SH-SY5Y (cell line): Measurements from ENCODE around the gene THSD7A.

ENCODE experiments used
- GATA2 ChIP-seq: IDR thresholded peaks from 2 replicates; pipeline ENCODE4 v1.6.1; 2011; ENCODE audit warnings: mild to moderate bottlenecking, low read depth, low read length
- GATA3 ChIP-seq: IDR thresholded peaks from 2 replicates; pipeline ENCODE4 v1.6.1; 2011; ENCODE audit warnings: low read depth, mild to moderate bottlenecking, low read length, moderate library complexity

The THSD7A gene, protein sequence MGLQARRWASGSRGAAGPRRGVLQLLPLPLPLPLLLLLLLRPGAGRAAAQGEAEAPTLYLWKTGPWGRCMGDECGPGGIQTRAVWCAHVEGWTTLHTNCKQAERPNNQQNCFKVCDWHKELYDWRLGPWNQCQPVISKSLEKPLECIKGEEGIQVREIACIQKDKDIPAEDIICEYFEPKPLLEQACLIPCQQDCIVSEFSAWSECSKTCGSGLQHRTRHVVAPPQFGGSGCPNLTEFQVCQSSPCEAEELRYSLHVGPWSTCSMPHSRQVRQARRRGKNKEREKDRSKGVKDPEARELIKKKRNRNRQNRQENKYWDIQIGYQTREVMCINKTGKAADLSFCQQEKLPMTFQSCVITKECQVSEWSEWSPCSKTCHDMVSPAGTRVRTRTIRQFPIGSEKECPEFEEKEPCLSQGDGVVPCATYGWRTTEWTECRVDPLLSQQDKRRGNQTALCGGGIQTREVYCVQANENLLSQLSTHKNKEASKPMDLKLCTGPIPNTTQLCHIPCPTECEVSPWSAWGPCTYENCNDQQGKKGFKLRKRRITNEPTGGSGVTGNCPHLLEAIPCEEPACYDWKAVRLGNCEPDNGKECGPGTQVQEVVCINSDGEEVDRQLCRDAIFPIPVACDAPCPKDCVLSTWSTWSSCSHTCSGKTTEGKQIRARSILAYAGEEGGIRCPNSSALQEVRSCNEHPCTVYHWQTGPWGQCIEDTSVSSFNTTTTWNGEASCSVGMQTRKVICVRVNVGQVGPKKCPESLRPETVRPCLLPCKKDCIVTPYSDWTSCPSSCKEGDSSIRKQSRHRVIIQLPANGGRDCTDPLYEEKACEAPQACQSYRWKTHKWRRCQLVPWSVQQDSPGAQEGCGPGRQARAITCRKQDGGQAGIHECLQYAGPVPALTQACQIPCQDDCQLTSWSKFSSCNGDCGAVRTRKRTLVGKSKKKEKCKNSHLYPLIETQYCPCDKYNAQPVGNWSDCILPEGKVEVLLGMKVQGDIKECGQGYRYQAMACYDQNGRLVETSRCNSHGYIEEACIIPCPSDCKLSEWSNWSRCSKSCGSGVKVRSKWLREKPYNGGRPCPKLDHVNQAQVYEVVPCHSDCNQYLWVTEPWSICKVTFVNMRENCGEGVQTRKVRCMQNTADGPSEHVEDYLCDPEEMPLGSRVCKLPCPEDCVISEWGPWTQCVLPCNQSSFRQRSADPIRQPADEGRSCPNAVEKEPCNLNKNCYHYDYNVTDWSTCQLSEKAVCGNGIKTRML (N-terminal part only)

DNA sequence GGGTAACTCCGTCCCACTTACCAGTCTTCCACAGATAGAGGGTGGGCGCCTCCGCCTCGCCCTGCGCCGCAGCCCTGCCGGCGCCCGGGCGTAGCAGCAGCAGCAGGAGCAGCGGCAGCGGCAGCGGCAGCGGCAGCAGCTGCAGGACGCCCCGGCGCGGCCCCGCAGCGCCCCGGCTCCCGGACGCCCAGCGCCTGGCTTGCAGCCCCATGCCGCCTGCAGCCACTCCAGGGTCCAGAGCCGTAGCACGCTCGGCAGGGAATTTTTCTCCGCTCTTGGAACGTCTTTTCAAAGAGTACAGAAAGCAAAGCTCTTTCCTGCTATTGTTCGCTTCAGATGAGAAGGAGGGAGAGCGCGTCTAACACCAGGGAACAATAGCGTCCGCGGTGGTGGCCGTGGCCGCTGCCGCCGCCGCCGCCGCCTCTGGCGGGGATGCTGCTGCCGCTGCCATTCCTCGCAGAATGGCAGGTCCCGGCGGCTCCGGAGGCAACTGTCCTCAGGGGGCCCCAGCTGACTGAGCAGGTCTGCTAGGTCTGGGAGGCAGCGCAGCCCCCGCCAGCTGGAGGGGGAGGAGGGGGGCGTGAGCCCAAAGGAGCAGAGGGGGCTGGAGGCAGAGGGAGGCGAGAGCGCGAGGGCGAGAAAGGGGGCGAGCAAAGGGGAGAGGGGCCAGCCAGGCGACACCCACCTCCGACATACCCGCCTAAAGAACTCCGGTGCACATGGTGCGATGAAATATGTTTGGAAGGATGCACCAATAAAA, at the start of gene THSD7A:
TSS of gene THSD7A (minus strand) at position 463 of the 760 bp plus-strand sequence. CDS start at position 211, 252 bp downstream.
- TF ChIP-seq GATA2, result no peak
- TF ChIP-seq GATA3, result no peak

DNA sequence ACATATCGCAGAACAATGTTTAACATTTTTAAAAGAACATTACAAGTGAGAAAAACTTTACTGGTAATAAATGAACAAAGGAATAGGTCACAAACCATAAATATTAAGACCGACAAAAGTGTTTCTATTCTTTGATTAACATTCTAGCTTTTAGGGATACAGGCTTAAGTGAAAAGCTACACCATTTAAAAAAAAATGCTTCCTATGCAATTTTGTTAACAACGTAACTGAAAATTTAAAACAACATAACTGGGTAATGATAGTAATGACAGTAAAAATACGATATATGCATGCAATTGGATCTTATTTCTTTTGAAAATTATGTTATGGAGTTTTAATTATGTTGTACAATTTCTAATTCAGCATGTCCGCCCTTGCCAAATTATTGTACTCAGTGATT, 49.7 kb upstream of the THSD7A start:
- TF ChIP-seq GATA2, result no peak
- TF ChIP-seq GATA3, result no peak

DNA sequence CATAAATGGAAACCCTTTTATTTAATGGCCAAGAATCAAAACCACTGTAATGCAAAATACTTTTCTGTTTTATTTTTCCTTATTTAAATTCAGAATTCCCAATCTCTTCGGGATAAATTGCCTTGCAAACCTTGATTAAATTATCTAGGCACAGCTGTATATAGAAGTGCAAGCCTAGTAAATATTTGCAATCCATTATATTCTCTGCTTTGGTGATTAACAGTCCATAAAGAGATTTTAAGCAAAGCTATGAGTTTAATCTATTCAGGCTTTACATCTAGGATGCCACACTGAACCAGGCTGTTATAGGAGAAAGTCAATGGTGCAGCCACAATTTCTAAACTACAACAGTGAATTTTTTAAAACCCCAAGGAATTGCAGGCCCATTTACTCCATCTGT, 43.6 kb upstream of the THSD7A start:
- no peak for TF ChIP-seq GATA2
- no peak for TF ChIP-seq GATA3

DNA sequence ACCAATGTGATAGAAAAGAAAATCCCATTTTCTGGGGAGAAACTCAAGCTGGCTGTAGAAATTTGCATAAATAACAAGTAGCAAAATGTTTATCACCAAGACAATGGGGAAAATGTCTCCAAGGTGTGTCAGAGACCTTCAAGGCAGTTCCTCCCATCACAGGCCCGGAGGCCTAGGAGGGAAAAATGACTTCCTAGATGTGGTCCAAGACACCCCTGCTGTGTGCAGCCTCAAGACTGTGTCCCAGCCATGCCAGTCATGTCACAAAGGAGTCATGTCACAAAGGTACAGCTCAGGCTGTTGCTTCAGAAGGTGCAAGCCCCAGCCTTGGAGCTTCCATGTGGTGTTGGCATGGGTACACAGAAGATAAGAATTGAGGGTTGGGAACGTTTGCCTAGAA, 33.7 kb upstream of the THSD7A start:
- TF ChIP-seq GATA3, result no peak

DNA sequence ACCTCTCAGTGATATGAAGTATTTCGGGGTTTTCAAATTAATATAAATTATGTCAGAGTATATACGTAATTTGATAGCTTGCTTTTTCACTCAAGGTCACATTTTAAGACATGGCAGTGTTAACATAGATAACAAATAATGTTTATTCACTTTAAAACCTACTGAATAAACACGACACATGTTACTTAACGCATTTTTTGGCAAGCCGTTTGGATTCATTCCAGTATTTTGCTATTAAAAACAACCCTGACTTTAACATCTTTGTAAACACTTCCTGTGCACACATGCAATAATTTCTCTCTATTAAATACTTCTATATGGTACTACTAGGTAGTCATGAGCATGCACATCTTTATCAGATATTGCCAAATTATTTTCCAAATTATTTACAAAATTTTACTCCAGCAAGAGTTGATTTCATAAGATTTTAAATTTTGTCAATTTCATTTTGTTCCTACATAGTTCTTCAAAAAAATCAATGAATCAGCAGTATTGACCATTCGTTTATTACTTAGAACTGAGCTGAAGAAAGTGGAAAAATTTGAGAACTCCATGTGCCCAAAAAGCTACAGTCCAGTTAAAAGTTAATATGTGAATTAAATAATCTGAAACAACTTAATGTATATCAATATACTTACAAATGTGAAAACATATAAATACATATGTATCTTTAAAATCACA, 26.8 kb upstream of the THSD7A start:
- no peak for TF ChIP-seq GATA3
- TF ChIP-seq GATA2, result no peak

GRCh38 chr7:11858026-11858425, 26.0 kb upstream of the THSD7A start:
- TF ChIP-seq GATA2, result no peak
- TF ChIP-seq GATA3, result no peak

- TF ChIP-seq GATA2 (no peak), GATA3 (no peak)
Measured at GRCh38 chr7:11848251-11848650, 16.3 kb upstream of the THSD7A start.

DNA sequence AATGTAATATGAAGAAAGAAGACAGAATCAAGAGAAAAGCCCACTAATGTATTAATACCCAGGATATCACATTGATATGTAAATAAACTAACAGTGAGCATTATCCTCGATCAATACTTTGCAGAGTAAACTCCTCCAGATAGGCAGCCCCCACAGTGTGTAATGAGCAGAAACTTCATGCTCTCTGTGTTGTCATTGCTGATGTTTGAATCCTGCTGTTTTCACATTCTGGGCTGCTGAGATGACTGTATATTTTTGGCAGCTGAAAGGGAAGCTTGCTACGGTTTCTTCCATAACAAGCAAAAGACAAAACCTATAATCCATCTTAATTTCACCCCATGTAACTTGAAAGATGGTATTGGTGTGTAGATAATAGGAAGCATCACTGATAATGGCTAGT, 15.3 kb upstream of the THSD7A start:
- TF ChIP-seq GATA2, result no peak
- TF ChIP-seq GATA3, result no peak

DNA sequence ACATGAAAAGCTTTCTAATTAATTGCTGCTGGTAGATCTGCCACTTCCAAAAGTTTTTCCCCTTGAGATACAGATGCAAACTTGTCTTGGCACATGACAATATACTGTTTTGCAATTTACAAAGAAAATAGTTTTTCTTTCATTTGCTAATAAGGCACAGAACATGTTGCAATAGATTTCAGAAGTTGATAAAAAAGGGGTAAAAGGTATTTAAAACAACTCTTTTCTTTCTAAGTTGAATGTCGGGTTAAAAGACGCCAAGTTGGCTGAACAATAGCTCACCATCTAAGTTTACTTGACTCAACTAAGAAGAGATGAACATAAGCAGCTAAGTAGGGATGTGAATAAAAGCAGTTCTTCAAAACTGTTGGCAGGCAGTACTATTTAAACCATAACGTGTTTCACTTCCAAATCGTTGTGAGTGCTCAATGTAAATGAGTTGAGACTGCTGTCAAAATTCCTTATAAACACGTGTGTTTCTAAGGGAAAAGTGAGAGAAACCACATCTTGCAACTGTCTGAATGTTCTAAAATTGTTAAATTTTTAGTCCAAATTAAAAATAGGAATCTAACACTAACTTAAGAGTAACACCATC, 14.5 kb upstream of the THSD7A start:
- no peak for TF ChIP-seq GATA3
- no peak for TF ChIP-seq GATA2

DNA sequence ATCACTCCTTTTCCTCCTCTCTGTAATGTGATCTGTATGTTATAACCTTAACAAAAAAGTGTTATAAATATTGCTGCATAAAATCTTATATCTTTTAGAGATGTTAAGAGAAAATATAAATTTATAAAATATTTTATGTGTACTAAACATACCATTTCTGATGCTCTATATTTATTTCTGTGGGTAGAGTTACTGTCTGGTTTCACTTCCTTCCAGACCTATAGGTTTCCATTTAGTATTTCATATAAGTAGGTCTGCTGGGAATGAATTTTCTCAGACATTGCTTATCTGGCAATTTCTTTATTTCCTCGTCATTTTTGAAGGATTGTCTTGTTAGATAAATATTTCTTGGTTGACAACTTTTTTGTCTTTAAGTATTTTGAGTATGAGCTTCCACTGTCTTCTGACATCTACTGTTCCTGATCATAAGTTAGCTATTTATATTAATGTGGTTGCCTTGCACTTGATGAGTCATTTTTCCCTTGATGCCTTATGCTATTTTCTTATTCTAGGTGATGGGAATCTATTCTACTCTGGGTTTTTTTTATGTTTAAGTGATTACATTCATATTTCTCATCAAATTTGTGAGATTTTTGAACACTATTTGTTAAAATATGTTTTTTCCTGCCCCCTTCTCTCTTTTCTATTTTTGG, 11.2 kb upstream of the THSD7A start:
- TF ChIP-seq GATA2 (no peak), GATA3 (no peak)

DNA sequence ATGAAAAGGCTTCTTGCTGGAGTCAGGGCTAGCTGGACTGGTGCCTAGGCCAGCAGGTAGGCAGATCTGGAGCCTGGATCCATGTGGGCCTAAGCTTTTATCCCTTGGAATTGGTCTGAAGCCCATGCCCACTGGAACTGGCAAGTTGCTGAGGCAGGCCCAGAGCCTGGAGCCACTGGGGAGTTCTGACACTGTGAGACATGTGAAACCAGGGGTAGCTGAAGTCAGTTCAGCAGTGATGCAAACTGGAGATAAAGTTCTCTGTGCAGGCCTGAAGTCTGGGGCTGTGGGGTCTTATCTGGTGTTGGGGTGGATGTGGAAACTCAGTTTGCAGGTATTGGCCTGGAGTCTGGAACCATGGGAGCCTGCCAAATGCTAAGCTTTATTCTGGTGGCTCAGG, 9.7 kb upstream of the THSD7A start:
- TF ChIP-seq GATA3, result no peak
- TF ChIP-seq GATA2, result no peak

GRCh38 chr7:11835260-11835659, 3.3 kb upstream of the THSD7A start:
- TF ChIP-seq GATA2, result no peak
- no peak for TF ChIP-seq GATA3
